IPS-20b (cell line): ENCODE results near the gene DBP.

Source experiments
- H3K27ac ChIP-seq: one replicate; pipeline ENCODE4 v1.5.1; 2013; ENCODE audit warnings: low read length
- H3K27me3 ChIP-seq: 2 replicates; pipeline ENCODE4 v1.6.1; 2013; ENCODE audit warnings: mild to moderate bottlenecking, low read length, inconsistent platforms; ENCODE audit not compliant: insufficient read depth
- H3K36me3 ChIP-seq: 2 replicates; pipeline ENCODE4 v1.6.1; 2013; ENCODE audit warnings: low read depth, mild to moderate bottlenecking, inconsistent platforms, low read length, moderate library complexity; ENCODE audit not compliant: insufficient read depth
- H3K4me1 ChIP-seq: 2 replicates; pipeline ENCODE4 v1.6.1; 2013; ENCODE audit warnings: mild to moderate bottlenecking, control low read depth, inconsistent platforms, low read length, moderate library complexity; ENCODE audit not compliant: insufficient read depth
- H3K4me3 ChIP-seq: 2 replicates; pipeline ENCODE4 v1.5.1; 2013; ENCODE audit warnings: mild to moderate bottlenecking, low read length, inconsistent platforms
- H3K9ac ChIP-seq: 2 replicates; pipeline ENCODE4 v1.6.1; 2013; ENCODE audit warnings: low read depth, mild to moderate bottlenecking, inconsistent platforms, low read length, moderate library complexity
- H3K9me3 ChIP-seq: 2 replicates; pipeline ENCODE4 v1.6.1; 2013; ENCODE audit warnings: mild to moderate bottlenecking, low read depth, low read length, inconsistent platforms; ENCODE audit not compliant: insufficient read depth

DBP gene

DNA sequence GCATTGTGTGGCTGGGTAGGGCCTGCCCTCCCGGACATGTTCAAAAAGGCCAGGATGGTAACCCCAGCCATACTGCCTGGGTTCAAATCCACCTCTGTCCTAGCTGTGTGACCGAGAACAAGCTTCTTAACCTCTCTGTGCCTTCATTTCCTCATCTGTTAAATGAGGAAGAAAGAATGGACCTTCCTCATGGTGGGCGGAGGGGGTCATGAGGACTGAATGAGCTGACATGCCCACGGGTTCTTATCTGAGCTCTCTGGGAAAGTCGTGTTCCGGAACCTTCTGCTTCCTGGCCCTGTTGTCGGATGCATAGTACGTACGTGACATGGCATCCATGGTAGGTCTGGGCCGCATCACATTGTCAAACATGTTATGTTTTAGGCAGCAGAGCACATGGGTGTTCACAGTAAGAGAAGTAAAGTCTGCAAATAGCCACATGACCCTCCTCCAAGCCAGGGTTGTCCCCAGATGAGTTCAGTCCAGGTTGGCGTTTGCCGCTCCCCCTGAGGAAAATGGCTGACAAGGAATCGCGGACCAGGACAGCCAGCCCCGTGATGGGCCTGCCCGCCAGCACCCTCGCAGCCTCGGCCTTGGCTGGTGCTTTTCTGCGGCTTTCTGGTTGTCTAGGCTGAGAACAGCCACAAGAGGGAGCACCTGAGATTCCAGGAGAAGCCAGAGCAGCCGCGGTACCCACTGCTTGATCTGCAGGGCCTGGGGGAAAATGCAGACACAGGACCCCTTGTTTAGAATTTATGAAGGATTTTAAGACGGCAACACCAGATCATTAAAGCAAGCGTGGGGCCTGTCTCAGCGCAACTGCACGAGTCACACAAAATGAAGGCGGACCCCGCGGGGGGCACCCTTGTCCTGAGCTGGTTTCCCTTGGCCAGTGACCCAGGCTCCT, 38.0 kb upstream of the DBP start:
- no peaks in the 10 kb centered on the region for H3K36me3 ChIP-seq
- H3K9ac ChIP-seq = peak overlapping the region; percentile 15; the same call in 1 of the 2 replicates
- H3K9me3 ChIP-seq = no peaks in the 10 kb centered on the region
- peaks cover 14% of the 10 kb centered on the region; the same call in 1 of the 2 replicates for H3K4me1 ChIP-seq
- no peak overlapping the region for H3K4me3 ChIP-seq
- no peak overlapping the region for H3K27ac ChIP-seq
- peaks cover 19% of the 10 kb centered on the region for H3K27me3 ChIP-seq

DNA sequence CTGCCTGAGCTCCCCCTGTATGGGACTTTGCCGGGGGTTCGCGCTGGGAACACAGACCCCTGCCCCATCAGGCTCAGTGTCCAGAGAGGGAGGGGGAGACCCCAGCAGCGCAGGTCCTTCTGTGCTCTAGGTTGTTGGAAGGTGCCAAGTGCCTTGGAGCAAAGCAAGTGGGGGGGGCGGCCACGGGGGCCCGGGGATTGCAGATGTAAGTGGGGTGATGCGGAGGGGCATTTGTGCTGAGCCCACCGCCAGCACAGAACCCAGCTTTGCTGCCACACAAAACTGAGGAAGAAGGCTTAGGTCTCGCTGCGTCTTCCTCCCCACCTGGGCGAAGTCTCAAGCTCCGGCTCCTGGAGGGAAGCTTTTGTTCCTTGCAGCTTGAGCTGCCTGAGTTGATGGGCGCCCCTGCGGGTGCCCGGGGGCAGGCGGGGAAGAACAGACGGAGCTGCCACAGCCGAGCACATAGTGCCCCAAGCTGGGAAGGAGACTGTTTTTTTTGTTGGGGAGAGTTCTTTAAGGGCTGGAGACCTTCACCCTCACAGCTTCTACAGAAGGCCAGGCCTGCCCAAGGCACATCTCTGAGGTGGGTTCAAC, 37.1 kb upstream of the DBP start:
- no peaks in the 10 kb centered on the region for H3K9me3 ChIP-seq
- H3K27ac ChIP-seq = no peak overlapping the region
- H3K36me3 ChIP-seq = no peaks in the 10 kb centered on the region
- peaks cover 14% of the 10 kb centered on the region; the same call in 1 of the 2 replicates for H3K4me1 ChIP-seq
- H3K4me3 ChIP-seq = no peak overlapping the region
- H3K9ac ChIP-seq = no peak overlapping the region
- peaks cover 19% of the 10 kb centered on the region for H3K27me3 ChIP-seq

DNA sequence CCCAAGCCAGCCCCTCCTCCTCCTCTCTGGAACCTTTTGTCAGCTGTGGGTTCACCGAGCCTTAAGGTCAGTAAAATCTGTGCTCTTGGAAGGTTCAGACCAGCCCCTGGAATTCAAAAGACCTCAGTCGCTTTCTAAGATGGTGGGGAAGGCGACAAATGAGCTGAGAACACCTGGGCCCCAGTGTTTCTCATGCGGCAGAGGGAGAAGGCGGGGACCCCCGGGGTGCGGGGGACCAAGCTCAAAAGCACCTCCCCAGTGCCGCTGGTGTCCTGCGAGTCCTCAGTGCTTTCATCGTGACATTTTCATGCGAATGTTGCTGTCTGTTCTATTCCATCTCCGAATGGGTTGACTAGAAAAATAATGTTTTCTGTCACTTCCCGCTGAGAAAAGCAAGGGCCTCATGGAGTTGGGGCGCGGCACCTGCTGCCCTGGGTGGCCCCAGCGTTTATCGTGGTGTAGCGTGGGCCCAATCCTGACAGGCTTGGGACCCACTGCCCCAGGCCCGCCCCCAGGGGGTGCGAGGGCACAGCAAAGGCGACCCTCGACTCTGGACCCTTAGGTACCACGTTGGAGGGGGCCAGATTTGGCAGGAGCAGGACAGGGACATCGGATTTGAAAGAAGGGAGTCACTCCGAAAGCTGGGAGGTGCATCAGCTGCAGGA, 36.4 kb upstream of the DBP start:
- Histone ChIP-seq H3K27ac (no peak overlapping the region), H3K4me3 (no peak overlapping the region), H3K9me3 (no peaks in the 10 kb centered on the region), H3K27me3 (peaks cover 19% of the 10 kb centered on the region), H3K4me1 (peaks cover 14% of the 10 kb centered on the region; the same call in 1 of the 2 replicates), H3K36me3 (no peaks in the 10 kb centered on the region), H3K9ac (no peak overlapping the region)

DNA sequence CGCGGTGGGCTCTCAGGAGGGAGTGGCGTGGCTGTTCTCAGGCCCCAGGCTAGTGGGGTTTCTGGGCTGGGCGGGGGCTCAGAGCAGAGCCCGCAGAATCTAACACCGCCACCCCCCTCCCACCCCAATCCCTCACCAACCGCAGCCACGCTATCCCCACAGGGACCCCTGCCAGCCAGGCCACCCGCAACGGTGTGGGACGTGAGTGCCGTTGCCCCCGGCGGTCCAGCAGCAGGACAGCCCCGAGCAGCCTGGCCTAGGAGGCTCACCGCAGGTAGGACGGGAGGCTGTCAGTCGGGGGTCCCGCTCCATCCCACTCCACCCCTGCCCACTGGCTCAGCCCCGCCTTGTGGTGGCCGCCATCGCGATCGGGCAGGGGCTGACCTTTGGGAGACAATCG, 35.8 kb upstream of the DBP start, which contains the start of gene NTN5:
Gene NTN5 (minus strand): TSS at position 24 of the 400 bp plus-strand sequence. CDS start 2,031 bp downstream, outside the sequence.
- H3K9me3 ChIP-seq = no peaks in the 10 kb centered on the region
- H3K27me3 ChIP-seq = peaks cover 19% of the 10 kb centered on the region
- peaks cover 14% of the 10 kb centered on the region; the same call in 1 of the 2 replicates for H3K4me1 ChIP-seq
- no peak within 1 kb of the TSS for H3K4me3 ChIP-seq
- no peak within 1 kb of the TSS for H3K27ac ChIP-seq
- no peaks in the 10 kb centered on the region for H3K36me3 ChIP-seq
- H3K9ac ChIP-seq = no peak within 1 kb of the TSS

DNA sequence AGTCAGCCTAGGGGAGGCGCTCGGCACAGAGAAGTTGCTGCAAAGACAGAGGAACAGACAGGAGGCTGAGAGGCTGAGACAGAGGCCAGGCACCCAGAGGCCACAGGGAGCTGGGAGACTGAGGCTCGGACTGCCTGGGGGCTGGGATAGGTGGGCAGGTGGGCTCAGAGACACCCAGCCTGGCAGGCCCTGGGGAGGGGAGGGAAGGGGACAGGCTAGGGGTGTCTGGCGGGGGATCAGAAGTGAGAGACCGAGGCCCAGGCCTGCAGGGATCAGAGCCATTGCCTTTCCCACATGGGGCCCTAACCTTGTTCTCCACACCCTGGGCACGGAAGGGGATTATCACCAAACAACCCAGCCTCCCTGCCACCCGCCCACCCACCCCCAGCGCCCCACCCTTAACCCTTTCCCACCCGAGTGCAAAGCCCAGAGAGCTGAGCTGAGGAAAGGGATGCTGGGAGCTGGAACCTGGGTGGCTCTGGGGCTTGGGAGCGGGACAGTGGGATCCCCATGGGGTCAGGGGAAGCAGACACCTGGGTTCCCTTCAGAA, 34.3 kb upstream of the DBP start:
- Histone ChIP-seq H3K36me3 (no peaks in the 10 kb centered on the region), H3K9me3 (no peaks in the 10 kb centered on the region), H3K27me3 (peaks cover 19% of the 10 kb centered on the region), H3K4me3 (no peak overlapping the region), H3K4me1 (peaks cover 14% of the 10 kb centered on the region; the same call in 1 of the 2 replicates), H3K9ac (no peak overlapping the region), H3K27ac (no peak overlapping the region)

DNA sequence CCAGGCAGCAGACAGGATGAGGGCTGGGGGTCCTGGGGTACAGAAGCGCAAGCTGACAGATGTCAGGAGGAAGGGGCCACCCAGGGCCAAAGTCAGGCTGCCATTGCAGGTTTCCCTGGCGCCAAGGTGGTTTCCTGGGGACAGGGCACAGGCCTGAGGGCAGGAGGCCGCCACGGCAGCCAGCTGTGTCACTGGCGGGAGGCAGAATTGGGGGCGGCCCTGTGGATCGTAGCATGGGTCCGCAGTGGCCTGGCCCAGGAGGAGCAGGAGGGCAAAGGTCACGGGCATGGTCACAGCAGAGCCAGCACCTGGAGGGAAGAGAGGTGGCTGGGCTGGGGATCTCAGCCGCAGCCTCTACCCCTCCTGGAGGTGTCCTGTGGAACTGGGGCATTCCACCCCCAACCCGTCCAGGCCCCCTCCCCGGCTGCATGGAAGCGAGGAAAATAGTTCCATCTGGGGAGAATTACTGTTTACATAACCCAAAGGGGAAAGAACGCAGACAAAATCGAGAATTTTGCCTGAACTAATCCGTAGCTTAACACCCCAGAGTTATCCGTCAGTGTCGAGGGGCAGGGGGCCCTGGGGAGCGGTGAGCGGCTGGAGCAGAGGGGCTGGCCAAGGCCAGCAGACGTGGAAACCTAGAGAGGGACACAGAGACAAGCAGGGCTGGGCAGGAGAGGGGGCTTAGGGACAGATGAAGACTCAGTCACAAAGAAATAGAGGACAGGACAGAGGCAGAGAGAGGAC, 33.7 kb upstream of the DBP start:
- Histone ChIP-seq H3K4me3 (no peak overlapping the region), H3K4me1 (peaks cover 14% of the 10 kb centered on the region; the same call in 1 of the 2 replicates), H3K27me3 (peaks cover 19% of the 10 kb centered on the region), H3K27ac (no peak overlapping the region), H3K9me3 (no peaks in the 10 kb centered on the region), H3K9ac (no peak overlapping the region), H3K36me3 (no peaks in the 10 kb centered on the region)

DNA sequence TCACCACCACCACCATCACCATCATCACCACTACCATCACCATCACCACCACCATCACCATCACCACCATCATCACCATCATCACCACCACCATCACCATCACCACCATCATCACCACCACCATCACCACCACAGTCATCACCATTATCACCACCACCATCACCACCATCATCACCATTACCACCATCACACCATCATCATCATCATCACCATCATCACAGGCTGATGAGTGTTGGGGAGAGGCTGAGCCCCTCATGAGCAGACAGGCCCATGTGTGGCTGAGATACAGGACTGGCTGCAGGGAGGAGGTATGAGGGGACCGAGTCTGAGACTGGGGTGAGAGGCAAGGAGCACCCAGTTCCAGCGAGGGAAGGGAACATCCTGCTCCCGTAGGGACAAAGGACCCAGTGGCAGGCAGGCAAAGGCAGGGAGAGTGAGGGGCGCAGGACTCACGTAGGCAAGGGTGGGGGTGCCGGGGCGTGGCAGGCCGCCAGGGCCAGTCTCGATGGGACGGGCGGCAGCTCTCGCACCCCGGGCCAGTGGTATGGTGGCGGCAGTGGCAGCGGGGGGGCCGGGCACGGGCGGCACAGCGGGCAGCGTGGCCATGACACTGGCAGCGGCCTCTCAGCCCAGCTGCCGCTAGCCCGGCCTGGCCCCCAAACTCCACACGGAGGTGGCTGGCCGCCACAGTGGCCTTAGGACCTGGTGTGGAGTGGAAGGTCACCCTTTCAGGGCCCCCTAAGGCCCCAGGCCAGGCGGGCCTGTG, 32.9 kb upstream of the DBP start:
- peaks cover 18% of the 10 kb centered on the region for H3K27me3 ChIP-seq

DNA sequence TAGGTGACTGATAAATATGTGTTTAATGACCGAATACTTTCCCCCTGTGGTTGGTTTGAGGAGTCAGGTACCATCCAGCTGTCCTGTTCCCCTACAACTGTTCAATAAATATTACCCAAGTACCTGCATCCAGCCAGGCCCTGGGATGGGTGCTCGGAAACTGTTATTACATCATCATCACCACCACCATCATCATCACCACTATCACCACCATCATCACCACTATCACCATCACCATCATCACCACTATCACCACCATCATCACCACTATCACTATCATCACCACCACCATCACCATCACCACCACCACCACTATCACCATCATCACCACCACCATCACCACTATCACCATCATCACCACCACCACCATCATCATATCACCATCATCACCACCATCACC, 31.6 kb upstream of the DBP start:
- Histone ChIP-seq H3K9me3 (no peaks in the 10 kb centered on the region), H3K4me3 (no peak overlapping the region), H3K4me1 (peaks cover 6% of the 10 kb centered on the region; the same call in 1 of the 2 replicates), H3K27me3 (peaks cover 6% of the 10 kb centered on the region; the same call in 1 of the 2 replicates), H3K27ac (no peak overlapping the region), H3K9ac (no peak overlapping the region), H3K36me3 (no peaks in the 10 kb centered on the region)

More for the DNA sequence above, 32.9 kb upstream of the DBP start:
- H3K9ac ChIP-seq = no peak overlapping the region
- no peak overlapping the region for H3K4me3 ChIP-seq
- H3K9me3 ChIP-seq = no peaks in the 10 kb centered on the region
- peaks cover 14% of the 10 kb centered on the region; the same call in 1 of the 2 replicates for H3K4me1 ChIP-seq
- no peak overlapping the region for H3K27ac ChIP-seq
- no peaks in the 10 kb centered on the region for H3K36me3 ChIP-seq

DNA sequence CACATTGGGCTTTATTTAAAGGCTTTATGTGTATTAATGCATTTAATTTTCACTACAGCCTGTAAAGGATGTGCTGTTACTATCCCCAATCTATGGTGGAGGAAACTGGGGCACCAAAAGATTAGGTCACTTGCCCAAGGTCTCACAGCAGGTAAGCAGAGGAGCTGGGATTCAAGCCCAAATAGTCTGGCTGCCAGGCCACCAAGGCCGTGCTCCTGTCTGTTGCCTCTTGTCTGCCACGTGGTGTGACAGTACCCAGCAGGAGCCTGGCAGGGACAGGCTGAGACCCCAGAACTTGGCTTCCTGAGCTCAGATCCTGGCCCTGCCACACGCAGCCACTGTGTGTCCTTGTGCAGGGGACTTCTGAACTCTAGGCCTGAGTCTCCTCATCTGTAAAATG, 31.2 kb upstream of the DBP start:
- H3K9ac ChIP-seq = no peak overlapping the region

DNA sequence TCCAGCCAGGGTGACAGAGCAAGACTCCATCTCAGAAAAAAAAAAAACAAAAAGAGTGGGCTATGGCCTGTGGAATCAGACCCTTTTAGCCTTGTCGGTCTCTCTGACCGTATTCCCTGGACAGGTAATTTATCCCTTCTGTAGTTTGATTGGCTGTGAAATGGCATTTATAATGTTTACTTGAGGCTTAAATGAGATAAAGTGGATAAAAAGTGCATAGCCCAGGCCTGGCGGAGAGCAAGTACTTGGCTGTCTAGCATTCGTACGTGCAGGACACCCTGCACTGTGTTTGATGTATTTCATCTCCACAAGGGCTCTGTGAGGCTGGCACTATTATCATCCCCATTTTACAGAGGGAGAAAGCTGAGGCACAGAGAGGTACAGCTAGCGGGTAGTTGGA, 28.6 kb upstream of the DBP start:
- Histone ChIP-seq H3K36me3 (no peaks in the 10 kb centered on the region), H3K9me3 (no peaks in the 10 kb centered on the region), H3K27ac (no peak overlapping the region), H3K4me3 (no peak overlapping the region), H3K27me3 (no peaks in the 10 kb centered on the region), H3K9ac (no peak overlapping the region), H3K4me1 (no peaks in the 10 kb centered on the region)

More for the DNA sequence above, 31.2 kb upstream of the DBP start:
- Histone ChIP-seq H3K9me3 (no peaks in the 10 kb centered on the region), H3K36me3 (no peaks in the 10 kb centered on the region), H3K4me3 (no peak overlapping the region), H3K27ac (no peak overlapping the region), H3K4me1 (peaks cover 1% of the 10 kb centered on the region; the same call in 1 of the 2 replicates), H3K27me3 (0 out of 2 replicates have a peak, but pooled peaks cover 2% of the 10 kb centered on the region)
